Spleen (tissue), 11 donors: ENCODE measurements around the gene PHF21A. TPM values are rescaled to one million over a fixed set of nuclear protein-coding genes. Genes with fewer than 3 reads are reported as not detected.
A peak's percentile ranks its signal among the peaks of the same experiment; 100 is the strongest.
"Not testable (repeated sequence)": the region's sequence is repeated elsewhere in the genome, so short reads cannot be mapped to it uniquely, and the experiment has no call there.

Source experiments
- DNase-seq: peaks from one replicate; pipeline ENCODE4 v3.0.0-alpha.2; 2020
- H3K27ac ChIP-seq, 8 donors: fragments of 200-600 bp; sonication (generic) in 7 of 8; 1 replicate in 4 of 8; 2 replicates in 4 of 8; pipeline versions ENCODE4 v1.5.0 to v1.8.0; 2016 to 2021; ENCODE audit warnings: inconsistent platforms in 4 of 8, mild to moderate bottlenecking in 4 of 8, moderate library complexity in 1 of 8
- H3K27me3 ChIP-seq, 7 donors: fragments of 200-600 bp; sonication (generic) in 6 of 7; replicated peaks in 1 of 7; 1 replicate in 4 of 7; 2 replicates in 3 of 7; pipeline versions ENCODE4 v1.5.0 to v1.8.0; 2016 to 2021; ENCODE audit warnings: inconsistent platforms in 3 of 7, mild to moderate bottlenecking in 1 of 7
- H3K36me3 ChIP-seq, 6 donors: fragments of 200-600 bp; sonication (generic) in 5 of 6; 1 replicate in 4 of 6; 2 replicates in 2 of 6; pipeline versions ENCODE4 v1.5.0 to v1.8.0; 2016 to 2021; ENCODE audit warnings: inconsistent platforms in 2 of 6
- H3K4me1 ChIP-seq, 6 donors: fragments of 200-600 bp; sonication (generic) in 5 of 6; 1 replicate in 3 of 6; 2 replicates in 3 of 6; pipeline versions ENCODE4 v1.5.0 to v1.8.0; 2016 to 2021; ENCODE audit warnings: inconsistent platforms in 3 of 6
- H3K4me3 ChIP-seq, 8 donors: fragments of 200-600 bp; sonication (generic) in 7 of 8; 1 replicate in 4 of 8; 2 replicates in 4 of 8; pipeline versions ENCODE4 v1.5.0 to v1.8.0; 2016 to 2021; ENCODE audit warnings: inconsistent platforms in 4 of 8, mild to moderate bottlenecking in 4 of 8, moderate library complexity in 2 of 8
- H3K9me3 ChIP-seq, 8 donors: fragments of 200-600 bp; sonication (generic) in 7 of 8; 1 replicate in 4 of 8; 2 replicates in 4 of 8; pipeline versions ENCODE4 v1.5.0 to v1.8.0; 2016 to 2021; ENCODE audit warnings: inconsistent platforms in 4 of 8
- CTCF ChIP-seq, 11 experiments: fragments of 200-600 bp in 7 of 11; fragments of 450-650 bp in 4 of 11; sonication (generic) in 4 of 11; IDR thresholded peaks in 8 of 11; conservative IDR thresholded peaks in 3 of 11; 1 replicate in 7 of 11; 2 replicates in 4 of 11; pipeline versions ENCODE4 v1.4.0 to v1.8.0; 2016 to 2021; ENCODE audit warnings: antibody characterized with exemption in 11 of 11, inconsistent platforms in 4 of 11, mild to moderate bottlenecking in 1 of 11
- POLR2A ChIP-seq, 3 donors: fragments of 450-650 bp; IDR thresholded peaks; one replicate each; pipeline ENCODE4 v1.5.1; 2017; ENCODE audit warnings: antibody characterized with exemption in 3 of 3, mild to moderate bottlenecking in 1 of 3
- POLR2AphosphoS5 ChIP-seq, 3 donors: sonication (generic); formaldehyde crosslinking; IDR thresholded peaks; one replicate each; pipeline ENCODE4 v1.5.1; 2017; ENCODE audit warnings: antibody characterized with exemption in 3 of 3
- WGBS, 5 donors: extraction: QIAGEN DNeasy Blood & Tissue Kit in 3 of 5; methylation state at CpG; one replicate each; pipeline versions ENCODE4 v1.1.5 to v1.1.7; 2013 to 2018; 5-methylcytosine and 5-hydroxymethylcytosine counted together
- intact Hi-C: fragments of 100-400 bp; cut with DNase I; formaldehyde crosslinking; loops from one replicate; pipeline ENCODE4 v1.15.0; 2023; ENCODE audit warnings: low total_unique reads
- polyA plus RNA-seq, 3 donors: library from polyadenylated mRNA; stranded (reverse); fragments of 200-250 nt; gene quantifications; one replicate each; pipeline ENCODE4 v1.2.1, GENCODE V29; 2013
- total RNA-seq, 7 donors: library from RNA; depleted of rRNA in 3 of 7; stranded (reverse); fragments of >200 nt in 3 of 7; fragmentation: NEBNext Ultra II Directional in 4 of 7; extraction: Animal tissue kit (Norgen Biotek cat#: 25700) in 4 of 7; gene quantifications; one replicate each; pipeline versions ENCODE4 v1.1.0 to v1.2.1, GENCODE V29; 2016 to 2021
- donor health status: healthy with polysubstance abuse.
- donor health status: DM: no; HTN: no; CAD: no; lungs with moderate emphysema.
- donor health status: DM: no; HTN: no; CAD: no.
- donor health status: Bipolar disorder and iron deficiency.
- donor health status: healthy.
- donor health status: DM: no; HTN: no; CAD: no.
- donor health status: DM: yes; HTN: yes; CAD: no.

Gene PHF21A
- total and polyA plus RNA-seq, 10 donors = 9.2 to 110 (median 79.7) TPM

- Histone ChIP-seq H3K36me3 (peaks cover 0 to 3% (median 0%) of the 10 kb centered on the region in 6 donors), H3K4me3 (no peak overlapping the region), H3K9me3 (no peaks in the 10 kb centered on the region), H3K27ac (no peak overlapping the region), H3K27me3 (peaks cover 0 to 36% (median 13%) of the 10 kb centered on the region in 7 donors), H3K4me1 (peaks cover 5 to 49% (median 26%) of the 10 kb centered on the region in 6 donors)
- DNase-seq = no peak
- TF ChIP-seq CTCF (IDR thresholded peaks at IDR 0.05 in 8 of 11, conservative IDR thresholded peaks at IDR 0.05 in 3 of 11) (no peak), POLR2AphosphoS5 (IDR thresholded peaks at IDR 0.05) (peak in 1 of 3 donors; percentile 16), POLR2A (IDR thresholded peaks at IDR 0.05) (no peak)
- WGBS, 5 donors = 87 to 95% (median 93%) methylated on average over 32 to 56 of the region's 56 CpGs
- intact Hi-C loops = no loop called here
Observed at GRCh38 chr11:45902452-45903380, 218.5 kb downstream of the PHF21A start.

DNA sequence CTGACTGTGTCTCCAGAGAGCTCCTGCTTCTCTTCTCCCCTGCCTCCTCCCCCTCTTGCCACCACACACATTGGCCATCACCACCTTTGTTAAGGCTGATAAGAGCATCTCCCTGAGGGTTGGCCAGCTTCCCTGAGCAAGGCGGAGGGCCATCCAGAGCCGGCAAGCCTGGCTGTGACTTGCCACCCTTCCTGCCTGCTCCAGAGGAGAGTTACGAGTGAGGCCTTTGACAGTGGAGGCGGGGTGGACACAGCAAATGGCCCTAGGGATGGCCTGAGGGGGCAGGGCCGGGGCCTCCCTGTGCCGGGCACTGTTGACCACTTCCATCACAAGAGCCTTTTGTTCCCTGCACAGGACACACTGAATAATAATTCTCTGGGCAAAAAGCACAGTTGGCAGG, 219.6 kb downstream of the PHF21A start:
- no peak for TF ChIP-seq POLR2A (IDR thresholded peaks at IDR 0.05)
- no peak for TF ChIP-seq CTCF (IDR thresholded peaks at IDR 0.05 in 8 of 11, conservative IDR thresholded peaks at IDR 0.05 in 3 of 11)
- no peak for TF ChIP-seq POLR2AphosphoS5 (IDR thresholded peaks at IDR 0.05)
- intact Hi-C loops = no loop called here
- peaks cover 0 to 3% (median 0%) of the 10 kb centered on the region in 6 donors for H3K36me3 ChIP-seq
- H3K27ac ChIP-seq = no peak overlapping the region
- H3K4me1 ChIP-seq = peaks cover 5 to 38% (median 23%) of the 10 kb centered on the region in 6 donors
- H3K9me3 ChIP-seq = no peaks in the 10 kb centered on the region
- 82 to 87% (median 85%) methylated on average over 5 to 6 of the region's 6 CpGs for WGBS, 5 donors
- no peak for DNase-seq
- peaks cover 0 to 47% (median 13%) of the 10 kb centered on the region in 7 donors for H3K27me3 ChIP-seq
- no peak overlapping the region for H3K4me3 ChIP-seq

- Histone ChIP-seq H3K27ac (no peak overlapping the region), H3K4me1 (peaks cover 5 to 32% (median 18%) of the 10 kb centered on the region in 6 donors), H3K4me3 (peak overlapping the region in 2 of 8 donors; percentile 54 to 78), H3K9me3 (no peaks in the 10 kb centered on the region), H3K36me3 (peaks cover 0 to 3% (median 0%) of the 10 kb centered on the region in 6 donors), H3K27me3 (peaks cover 0 to 52% (median 13%) of the 10 kb centered on the region in 7 donors)
- 43 to 63% (median 60%) methylated on average over 8 of the region's 8 CpGs for WGBS, 5 donors
- DNase-seq = no peak
- TF ChIP-seq CTCF (IDR thresholded peaks at IDR 0.05 in 8 of 11, conservative IDR thresholded peaks at IDR 0.05 in 3 of 11) (no peak), POLR2AphosphoS5 (IDR thresholded peaks at IDR 0.05) (no peak), POLR2A (IDR thresholded peaks at IDR 0.05) (no peak)
- intact Hi-C loops = no loop called here
Observed at GRCh38 chr11:45900916-45901617, 220.2 kb downstream of the PHF21A start.

GRCh38 chr11:45900175-45900800, 221.0 kb downstream of the PHF21A start:
- intact Hi-C loops, DNase-seq, H3K9me3 ChIP-seq, H3K36me3 ChIP-seq: not testable (repeated sequence)
- 8 to 16% (median 10%) methylated on average over 24 to 40 of the region's 59 CpGs for WGBS, 5 donors
- Histone ChIP-seq H3K27ac (peak overlapping the region in 2 of 8 donors; percentile 61 to 62), H3K4me3 (peak overlapping the region; percentile 16 to 78 (median 53)), H3K4me1 (peaks cover 5 to 25% (median 16%) of the 10 kb centered on the region in 6 donors), H3K27me3 (peaks cover 0 to 60% (median 13%) of the 10 kb centered on the region in 7 donors)
